ENCODE measurements around the gene DYNLL1. TPM values are rescaled to one million over a fixed set of nuclear protein-coding genes. Genes with fewer than 3 reads are reported as not detected.

DYNLL1 gene
- total and polyA plus RNA-seq, 2 of the 13 experiments (the other 11 are each of a cell fraction or from before 2014, with no cell fraction given) = 271 to 294 TPM

DNA sequence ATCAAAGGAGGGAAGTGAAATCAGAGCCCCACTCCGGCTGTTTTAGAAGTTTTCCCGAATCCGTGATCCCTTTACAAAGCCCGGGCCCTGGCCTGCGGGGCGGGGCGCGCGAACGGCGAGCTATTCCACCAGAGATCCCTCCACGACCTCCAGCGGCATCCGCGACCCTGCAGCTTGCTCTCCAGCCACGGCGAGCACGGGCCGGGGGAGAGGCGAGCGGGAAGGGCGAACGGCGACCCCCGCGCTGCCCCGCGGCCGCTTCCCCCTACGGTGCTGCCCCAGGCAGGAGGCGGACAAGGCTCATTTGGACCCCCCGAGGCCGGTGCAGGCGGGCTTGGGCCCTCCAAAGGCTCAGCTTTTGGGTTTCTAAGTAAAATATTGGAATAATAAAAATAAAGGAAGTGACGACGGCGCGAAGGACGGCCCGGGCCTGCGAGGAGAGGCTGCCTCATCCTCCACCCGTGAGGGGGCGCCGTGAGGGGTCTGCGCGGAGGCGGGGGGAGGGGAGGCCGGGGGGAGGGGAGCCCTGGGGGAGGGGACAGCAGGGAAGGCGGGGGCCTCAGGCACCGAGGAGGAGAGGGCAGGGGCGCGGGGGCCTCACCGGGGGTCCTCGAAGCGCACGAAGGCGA is 27.0 kb upstream of the DYNLL1 start (continued):
- TF ChIP-seq, protein P1, sequence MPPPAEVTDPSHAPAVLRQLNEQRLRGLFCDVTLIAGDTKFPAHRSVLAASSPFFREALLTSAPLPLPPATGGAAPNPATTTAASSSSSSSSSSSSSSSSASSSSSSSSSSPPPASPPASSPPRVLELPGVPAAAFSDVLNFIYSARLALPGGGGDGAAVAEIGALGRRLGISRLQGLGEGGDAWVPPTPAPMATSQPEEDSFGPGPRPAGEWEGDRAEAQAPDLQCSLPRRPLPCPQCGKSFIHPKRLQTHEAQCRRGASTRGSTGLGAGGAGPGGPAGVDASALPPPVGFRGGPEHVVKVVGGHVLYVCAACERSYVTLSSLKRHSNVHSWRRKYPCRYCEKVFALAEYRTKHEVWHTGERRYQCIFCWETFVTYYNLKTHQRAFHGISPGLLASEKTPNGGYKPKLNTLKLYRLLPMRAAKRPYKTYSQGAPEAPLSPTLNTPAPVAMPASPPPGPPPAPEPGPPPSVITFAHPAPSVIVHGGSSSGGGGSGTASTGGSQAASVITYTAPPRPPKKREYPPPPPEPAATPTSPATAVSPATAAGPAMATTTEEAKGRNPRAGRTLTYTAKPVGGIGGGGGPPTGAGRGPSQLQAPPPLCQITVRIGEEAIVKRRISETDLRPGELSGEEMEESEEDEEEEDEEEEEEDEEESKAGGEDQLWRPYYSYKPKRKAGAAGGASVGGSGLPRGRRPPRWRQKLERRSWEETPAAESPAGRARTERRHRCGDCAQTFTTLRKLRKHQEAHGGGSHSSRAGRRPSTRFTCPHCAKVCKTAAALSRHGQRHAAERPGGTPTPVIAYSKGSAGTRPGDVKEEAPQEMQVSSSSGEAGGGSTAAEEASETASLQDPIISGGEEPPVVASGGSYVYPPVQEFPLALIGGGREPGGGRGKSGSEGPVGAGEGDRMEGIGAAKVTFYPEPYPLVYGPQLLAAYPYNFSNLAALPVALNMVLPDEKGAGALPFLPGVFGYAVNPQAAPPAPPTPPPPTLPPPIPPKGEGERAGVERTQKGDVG (CRISPR knock-in tag; IDR thresholded peaks at IDR 0.05; ENCODE audit: borderline replicate concordance) = no peak
- no peak for TF ChIP-seq LCORL (IDR thresholded peaks at IDR 0.05)
- no peak for TF ChIP-seq LCORL (CRISPR knock-in tag; IDR thresholded peaks at IDR 0.05)
- 0 out of 2 replicates have a peak, but pooled peaks have one; percentile 45 for TF ChIP-seq ZNF501 (CRISPR knock-in tag; IDR thresholded peaks at IDR 0.05)
- TF ChIP-seq, protein P2, sequence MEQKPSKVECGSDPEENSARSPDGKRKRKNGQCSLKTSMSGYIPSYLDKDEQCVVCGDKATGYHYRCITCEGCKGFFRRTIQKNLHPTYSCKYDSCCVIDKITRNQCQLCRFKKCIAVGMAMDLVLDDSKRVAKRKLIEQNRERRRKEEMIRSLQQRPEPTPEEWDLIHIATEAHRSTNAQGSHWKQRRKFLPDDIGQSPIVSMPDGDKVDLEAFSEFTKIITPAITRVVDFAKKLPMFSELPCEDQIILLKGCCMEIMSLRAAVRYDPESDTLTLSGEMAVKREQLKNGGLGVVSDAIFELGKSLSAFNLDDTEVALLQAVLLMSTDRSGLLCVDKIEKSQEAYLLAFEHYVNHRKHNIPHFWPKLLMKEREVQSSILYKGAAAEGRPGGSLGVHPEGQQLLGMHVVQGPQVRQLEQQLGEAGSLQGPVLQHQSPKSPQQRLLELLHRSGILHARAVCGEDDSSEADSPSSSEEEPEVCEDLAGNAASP (CRISPR knock-in tag; IDR thresholded peaks at IDR 0.05; ENCODE audit: borderline replicate concordance) = no peak
- TF ChIP-seq, protein P3, sequence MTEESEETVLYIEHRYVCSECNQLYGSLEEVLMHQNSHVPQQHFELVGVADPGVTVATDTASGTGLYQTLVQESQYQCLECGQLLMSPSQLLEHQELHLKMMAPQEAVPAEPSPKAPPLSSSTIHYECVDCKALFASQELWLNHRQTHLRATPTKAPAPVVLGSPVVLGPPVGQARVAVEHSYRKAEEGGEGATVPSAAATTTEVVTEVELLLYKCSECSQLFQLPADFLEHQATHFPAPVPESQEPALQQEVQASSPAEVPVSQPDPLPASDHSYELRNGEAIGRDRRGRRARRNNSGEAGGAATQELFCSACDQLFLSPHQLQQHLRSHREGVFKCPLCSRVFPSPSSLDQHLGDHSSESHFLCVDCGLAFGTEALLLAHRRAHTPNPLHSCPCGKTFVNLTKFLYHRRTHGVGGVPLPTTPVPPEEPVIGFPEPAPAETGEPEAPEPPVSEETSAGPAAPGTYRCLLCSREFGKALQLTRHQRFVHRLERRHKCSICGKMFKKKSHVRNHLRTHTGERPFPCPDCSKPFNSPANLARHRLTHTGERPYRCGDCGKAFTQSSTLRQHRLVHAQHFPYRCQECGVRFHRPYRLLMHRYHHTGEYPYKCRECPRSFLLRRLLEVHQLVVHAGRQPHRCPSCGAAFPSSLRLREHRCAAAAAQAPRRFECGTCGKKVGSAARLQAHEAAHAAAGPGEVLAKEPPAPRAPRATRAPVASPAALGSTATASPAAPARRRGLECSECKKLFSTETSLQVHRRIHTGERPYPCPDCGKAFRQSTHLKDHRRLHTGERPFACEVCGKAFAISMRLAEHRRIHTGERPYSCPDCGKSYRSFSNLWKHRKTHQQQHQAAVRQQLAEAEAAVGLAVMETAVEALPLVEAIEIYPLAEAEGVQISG (CRISPR knock-in tag; IDR thresholded peaks at IDR 0.05) = no peak
- no peak for TF ChIP-seq FIP1L1 (IDR thresholded peaks at IDR 0.05; ENCODE audit: borderline replicate concordance, insufficient read depth, low read depth, low read length)
- TF ChIP-seq ZFP41 (CRISPR knock-in tag; IDR thresholded peaks at IDR 0.05; ENCODE audit: borderline replicate concordance) = no peak
- TF ChIP-seq, protein P4, sequence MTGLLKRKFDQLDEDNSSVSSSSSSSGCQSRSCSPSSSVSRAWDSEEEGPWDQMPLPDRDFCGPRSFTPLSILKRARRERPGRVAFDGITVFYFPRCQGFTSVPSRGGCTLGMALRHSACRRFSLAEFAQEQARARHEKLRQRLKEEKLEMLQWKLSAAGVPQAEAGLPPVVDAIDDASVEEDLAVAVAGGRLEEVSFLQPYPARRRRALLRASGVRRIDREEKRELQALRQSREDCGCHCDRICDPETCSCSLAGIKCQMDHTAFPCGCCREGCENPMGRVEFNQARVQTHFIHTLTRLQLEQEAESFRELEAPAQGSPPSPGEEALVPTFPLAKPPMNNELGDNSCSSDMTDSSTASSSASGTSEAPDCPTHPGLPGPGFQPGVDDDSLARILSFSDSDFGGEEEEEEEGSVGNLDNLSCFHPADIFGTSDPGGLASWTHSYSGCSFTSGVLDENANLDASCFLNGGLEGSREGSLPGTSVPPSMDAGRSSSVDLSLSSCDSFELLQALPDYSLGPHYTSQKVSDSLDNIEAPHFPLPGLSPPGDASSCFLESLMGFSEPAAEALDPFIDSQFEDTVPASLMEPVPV (CRISPR knock-in tag; IDR thresholded peaks at IDR 0.05) = no peak
- no peak for TF ChIP-seq CC2D1A (CRISPR knock-in tag; IDR thresholded peaks at IDR 0.05)
- TF ChIP-seq TAF1 (CRISPR knock-in tag; IDR thresholded peaks at IDR 0.05) = 0 out of 2 replicates have a peak, but pooled peaks have one; percentile 12
- TF ChIP-seq, protein P5, sequence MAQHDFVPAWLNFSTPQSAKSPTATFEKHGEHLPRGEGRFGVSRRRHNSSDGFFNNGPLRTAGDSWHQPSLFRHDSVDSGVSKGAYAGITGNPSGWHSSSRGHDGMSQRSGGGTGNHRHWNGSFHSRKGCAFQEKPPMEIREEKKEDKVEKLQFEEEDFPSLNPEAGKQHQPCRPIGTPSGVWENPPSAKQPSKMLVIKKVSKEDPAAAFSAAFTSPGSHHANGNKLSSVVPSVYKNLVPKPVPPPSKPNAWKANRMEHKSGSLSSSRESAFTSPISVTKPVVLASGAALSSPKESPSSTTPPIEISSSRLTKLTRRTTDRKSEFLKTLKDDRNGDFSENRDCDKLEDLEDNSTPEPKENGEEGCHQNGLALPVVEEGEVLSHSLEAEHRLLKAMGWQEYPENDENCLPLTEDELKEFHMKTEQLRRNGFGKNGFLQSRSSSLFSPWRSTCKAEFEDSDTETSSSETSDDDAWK (CRISPR knock-in tag; IDR thresholded peaks at IDR 0.05) = no peak
- no peak for TF ChIP-seq TBL1XR1 (IDR thresholded peaks at IDR 0.05; ENCODE audit: borderline replicate concordance, low read length, partially characterized antibody)
- TF ChIP-seq RORA (CRISPR knock-in tag; IDR thresholded peaks at IDR 0.05) = no peak
- TF ChIP-seq ZSCAN25 (CRISPR knock-in tag; IDR thresholded peaks at IDR 0.05) = no peak
- no peak for TF ChIP-seq HDAC2 (CRISPR knock-in tag; IDR thresholded peaks at IDR 0.05)
- TF ChIP-seq MTF2 (CRISPR knock-in tag; IDR thresholded peaks at IDR 0.05; ENCODE audit: borderline replicate concordance) = no peak
